HG03469 (cell line): ENCODE results near the gene OR10C1.

ENCODE experiments used
- ATAC-seq: cut with Tn5 transposase; IDR thresholded peaks from one replicate; pipeline ENCODE4 v1.9.1; 2021; ENCODE audit warnings: mild to moderate bottlenecking, moderate library complexity, moderate number of reproducible peaks; ENCODE audit not compliant: unreplicated experiment

OR10C1 gene

DNA sequence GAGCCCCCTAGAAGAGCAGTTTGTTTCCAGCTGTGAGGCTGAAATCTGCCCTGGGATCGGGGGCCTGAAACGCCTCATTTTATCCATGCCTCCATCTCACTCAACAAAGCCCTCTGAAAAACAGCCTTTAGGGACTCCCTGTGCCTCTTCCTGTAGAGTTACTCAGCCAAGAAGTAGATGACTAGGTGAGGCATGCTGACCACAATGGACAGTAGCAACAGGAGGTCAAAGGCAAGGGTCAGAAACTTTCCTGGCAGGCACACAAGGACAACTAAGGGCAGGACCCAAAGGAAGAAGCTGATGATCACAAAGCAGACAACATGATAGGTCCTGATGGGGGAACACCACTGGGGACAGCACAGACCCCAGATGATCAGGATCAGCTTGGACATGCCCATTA is 35.9 kb downstream of the OR10C1 start:
- no peak for ATAC-seq

- ATAC-seq, result no peak
Measured at GRCh38 chr6:29477923-29478450, 38.9 kb downstream of the OR10C1 start.

- no peak for ATAC-seq
Measured at GRCh38 chr6:29478740-29479139, 39.6 kb downstream of the OR10C1 start.

DNA sequence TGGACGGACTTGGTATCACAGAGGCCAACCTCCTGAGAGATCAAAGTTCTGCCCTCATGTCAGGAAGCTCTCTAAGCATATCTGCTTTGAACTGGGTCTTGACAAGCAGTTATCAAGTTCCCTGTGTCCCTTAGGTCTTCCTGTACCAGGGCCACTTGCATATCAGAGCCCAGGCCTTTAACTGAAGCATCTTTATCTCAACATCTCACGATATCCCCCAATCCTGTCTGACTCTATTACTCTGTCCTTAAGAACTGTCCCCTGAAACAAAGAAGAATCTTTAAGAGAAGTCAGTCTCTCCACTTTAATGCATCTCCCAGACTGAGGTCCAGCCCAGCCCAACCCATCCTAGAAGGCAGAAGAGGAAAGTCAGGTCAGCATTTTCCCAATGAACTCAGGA is 40.5 kb downstream of the OR10C1 start:
- ATAC-seq, result no peak

- ATAC-seq, result no peak
Measured at GRCh38 chr6:29483186-29483585, 44.1 kb downstream of the OR10C1 start.

DNA sequence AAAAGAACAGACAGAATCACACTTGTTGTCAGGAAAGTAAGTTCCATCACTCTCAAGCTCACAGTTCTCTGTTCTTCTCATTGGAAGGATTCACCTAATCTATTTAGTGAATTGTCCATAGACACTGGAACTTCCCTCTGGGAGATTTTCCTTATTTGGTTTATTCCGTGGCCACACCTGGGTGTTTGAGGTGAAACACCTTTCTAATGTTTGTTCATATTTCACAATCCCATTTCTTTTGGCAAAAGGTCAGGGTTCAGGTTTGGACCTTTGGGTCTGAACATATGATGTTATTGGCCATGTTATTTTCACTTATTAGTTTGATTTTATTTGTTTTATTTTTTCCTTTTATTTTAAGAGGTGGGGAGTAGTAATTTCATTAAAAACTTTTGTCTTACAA is 44.6 kb downstream of the OR10C1 start:
- no peak for ATAC-seq

DNA sequence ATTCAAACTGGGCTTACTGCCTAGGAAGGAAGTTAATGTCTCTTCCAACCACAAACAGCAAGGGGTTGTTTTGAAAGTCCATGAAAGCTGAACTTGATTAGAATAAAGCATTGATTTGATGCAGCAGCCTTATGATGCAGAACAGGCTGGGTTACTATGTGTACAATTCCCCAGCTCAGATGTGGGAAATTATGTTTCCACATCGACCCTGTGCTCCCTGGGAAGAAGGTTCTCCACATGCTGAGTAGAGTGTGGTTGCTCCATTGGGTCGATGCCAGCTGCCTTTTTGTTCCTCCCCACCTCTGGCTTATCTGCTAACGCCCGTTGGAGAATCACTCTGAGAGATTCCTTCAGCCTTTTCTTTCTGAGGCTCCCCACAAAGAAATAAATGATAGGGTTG is 47.5 kb downstream of the OR10C1 start:
- no peak for ATAC-seq

DNA sequence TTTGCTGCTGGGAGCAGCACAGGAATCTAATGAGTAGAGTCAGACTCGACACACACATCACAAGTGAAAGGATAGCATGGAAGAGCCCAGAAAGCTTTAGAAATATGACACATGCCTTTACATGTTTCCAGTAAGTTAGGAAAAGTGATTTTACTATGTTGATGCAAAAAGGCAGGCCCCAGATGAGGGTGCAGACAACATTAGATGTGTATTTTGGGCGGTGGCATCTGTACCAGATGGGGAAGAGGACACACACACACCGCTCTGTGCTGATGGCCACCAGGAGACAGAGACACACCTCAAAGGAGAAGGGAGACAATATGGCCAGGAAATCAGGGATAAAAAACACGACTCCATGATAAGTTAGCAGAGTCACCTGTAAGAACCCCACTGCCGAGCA is 48.0 kb downstream of the OR10C1 start:
- ATAC-seq, result no peak

DNA sequence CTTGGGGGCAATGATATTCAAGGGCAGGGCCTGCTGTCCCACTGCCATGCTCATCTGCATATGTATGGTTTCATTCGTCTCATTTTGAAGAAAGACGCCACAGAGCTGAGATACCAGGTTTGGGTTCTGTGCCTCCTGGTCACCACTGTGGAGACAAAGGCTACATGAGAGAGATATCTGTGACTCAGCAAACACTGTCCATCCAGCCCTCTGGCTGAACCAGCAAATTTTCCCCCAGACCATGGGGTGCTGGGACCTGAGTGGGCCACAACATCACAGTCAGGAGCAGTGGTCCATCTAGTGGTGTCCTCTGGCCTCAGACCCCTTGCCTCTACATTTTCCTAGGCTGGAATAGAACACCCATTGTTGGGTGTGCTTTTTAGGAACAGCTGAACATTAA is 48.6 kb downstream of the OR10C1 start, which contains the start of gene MAS1L:
TSS of gene MAS1L (minus strand) at position 297 of the 400 bp plus-strand sequence. CDS start at position 243, 54 bp downstream.
- no peak for ATAC-seq

DNA sequence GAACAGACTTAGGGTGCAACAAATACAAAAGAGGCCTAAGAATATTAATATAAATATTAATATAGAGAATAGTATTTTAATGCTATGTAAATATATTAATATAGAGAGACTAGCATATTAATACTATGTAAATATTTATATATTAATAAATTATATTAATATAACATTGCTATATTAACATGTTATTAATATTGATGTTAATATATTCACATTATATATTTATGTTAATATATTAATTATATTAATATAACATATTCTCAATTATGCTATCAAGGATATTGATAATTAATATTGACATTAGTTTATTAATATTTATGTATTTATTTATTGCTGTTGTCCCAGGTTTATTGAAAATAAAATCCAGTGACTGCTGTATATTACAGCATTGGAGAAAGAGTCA is 49.8 kb downstream of the OR10C1 start:
- ATAC-seq, result no peak

- no peak for ATAC-seq
Measured at GRCh38 chr6:29489286-29489685, 50.2 kb downstream of the OR10C1 start.

- ATAC-seq, result no peak
Measured at GRCh38 chr6:29490055-29490454, 50.9 kb downstream of the OR10C1 start.

DNA sequence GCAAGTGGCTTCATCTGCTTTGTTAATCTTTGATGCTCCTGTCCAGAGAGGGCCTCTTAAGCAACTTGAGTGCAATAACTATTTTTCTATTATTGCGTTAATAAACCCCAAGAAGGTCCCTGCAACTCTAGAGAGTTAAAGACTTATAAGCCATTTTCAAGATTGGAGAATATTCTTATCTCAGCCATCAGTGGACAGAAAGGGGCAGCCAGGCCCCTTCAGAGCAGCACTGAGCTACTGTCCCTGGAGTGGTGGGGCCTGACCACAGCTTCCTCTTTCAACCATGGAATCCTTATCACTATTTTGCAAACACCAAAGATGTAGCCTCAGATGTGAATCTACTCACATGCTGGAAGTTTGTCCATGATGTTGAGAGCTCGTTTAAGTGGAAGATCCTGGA is 51.4 kb downstream of the OR10C1 start:
- ATAC-seq, result no peak
